HG02840 (cell line): ENCODE measurements around the gene BBIP1.

ENCODE experiments used
- ATAC-seq: cut with Tn5 transposase; IDR thresholded peaks from one replicate; pipeline ENCODE4 v1.9.1; 2021; ENCODE audit warnings: mild to moderate bottlenecking, moderate library complexity, moderate number of reproducible peaks; ENCODE audit not compliant: unreplicated experiment, low FRiP score

The BBIP1 gene

GRCh38 chr10:110850099-110850498 is 68.9 kb downstream of the BBIP1 start:
- ATAC-seq, result no peak
